GM18508 (cell line): ENCODE data around the gene OR6K3.
"Not testable (repeated sequence)": the region's sequence is repeated elsewhere in the genome, so short reads cannot be mapped to it uniquely, and the experiment has no call there.

Experiments used
- ATAC-seq: cut with Tn5 transposase; IDR thresholded peaks from one replicate; pipeline ENCODE4 v1.9.1; 2021; ENCODE audit warnings: moderate number of reproducible peaks; ENCODE audit not compliant: insufficient read depth, unreplicated experiment

The OR6K3 gene

DNA sequence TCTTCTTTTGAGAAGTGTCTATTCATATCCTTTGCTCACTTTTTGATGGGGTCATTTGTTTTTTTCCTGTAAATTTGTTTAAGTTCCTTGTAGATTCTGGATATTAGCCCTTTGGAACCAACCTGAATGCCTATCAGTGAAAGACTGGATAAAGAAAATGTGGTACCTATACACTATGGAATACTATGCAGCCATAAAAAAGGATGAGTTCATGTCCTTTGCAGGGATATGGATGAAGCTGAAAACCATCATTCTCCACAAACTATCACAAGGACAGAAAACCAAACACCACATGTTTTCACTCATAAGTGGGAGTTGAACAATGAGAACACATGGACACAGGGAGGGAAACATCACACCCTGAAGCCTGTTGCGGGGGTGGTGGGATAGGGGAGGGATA lies 32.2 kb downstream of the OR6K3 start:
- ATAC-seq, result not testable (repeated sequence)

DNA sequence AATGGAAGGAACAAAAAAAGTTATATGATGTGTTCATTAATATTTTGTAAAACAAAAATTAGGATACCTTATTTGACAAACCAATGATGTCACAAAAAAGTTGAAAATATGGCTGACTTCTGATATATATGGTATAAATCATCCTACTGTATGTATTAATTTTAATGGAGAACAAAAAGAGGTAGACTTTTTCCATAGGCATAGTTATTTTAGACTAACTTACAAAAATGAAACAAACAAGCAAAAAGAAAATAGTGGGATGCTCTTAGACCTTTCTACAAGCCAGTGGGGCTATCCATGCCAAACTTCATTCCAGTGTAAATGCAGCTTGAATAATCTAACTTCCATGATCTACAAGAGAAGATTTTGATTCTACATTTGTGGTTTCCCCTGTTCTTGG lies 33.5 kb downstream of the OR6K3 start:
- ATAC-seq, result no peak

DNA sequence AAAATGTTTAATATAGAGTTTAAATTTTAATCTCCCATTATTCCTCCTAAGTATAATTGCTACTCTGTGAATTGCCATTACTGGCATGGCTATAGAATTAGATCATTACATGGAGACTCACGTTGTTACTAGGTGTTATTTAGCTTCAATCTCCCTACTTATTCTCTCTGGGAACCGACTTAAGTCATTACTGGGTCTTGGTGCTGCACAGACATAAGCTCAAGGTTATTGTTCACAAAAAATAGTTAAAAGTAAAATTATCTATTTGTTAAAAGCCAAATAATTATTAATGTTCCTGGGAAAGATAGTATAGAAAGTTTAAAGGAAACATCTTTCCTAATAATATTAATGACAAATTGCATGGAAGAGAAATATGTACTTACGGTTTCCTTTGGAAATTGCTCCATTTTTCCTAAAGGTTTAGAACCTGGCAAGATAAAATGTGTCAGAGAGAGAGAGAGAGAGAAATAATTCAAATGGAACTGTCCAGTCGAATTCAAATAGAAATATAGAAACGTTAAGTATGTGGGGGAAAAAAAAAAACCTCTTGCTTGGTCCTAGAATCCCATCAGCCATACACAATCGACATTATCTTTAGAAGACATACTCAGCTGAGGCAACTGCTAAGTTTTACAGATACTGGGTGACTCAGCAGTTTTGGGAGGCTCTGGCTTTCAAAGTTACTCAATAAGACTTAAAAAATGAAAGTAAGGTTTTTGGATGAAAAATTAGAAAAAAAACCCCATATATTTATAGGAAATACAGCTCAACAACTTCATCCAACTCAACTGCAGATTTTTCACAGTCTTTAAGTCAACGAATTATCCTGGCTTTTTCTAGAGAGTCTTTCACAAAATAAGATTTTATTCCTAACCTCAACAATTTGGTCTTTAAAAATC lies 34.2 kb downstream of the OR6K3 start, which contains the start of gene SPTA1:
Gene SPTA1 (minus strand): TSS at position 605 of the 899 bp plus-strand sequence. CDS start 198 bp downstream, at position 407.
- ATAC-seq, result no peak

DNA sequence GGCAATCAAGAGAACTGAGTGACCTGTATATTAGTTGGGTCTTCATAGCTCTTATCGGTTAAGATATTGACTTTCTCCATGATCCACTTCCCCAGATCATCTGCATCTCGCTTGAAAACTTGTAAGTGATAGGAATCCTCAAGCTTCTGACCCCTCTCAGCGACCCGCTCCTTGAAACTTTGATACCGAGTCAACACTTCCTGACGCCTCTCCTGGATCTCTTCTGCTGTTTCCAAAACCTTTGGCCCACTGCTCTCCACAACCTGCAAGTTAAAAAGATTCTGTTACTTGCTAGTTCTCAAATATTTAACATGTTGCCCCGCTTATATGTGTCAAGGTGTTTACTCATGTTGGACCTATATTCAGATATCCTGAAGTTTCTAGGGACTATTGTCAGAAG lies 35.4 kb downstream of the OR6K3 start:
- no peak for ATAC-seq

DNA sequence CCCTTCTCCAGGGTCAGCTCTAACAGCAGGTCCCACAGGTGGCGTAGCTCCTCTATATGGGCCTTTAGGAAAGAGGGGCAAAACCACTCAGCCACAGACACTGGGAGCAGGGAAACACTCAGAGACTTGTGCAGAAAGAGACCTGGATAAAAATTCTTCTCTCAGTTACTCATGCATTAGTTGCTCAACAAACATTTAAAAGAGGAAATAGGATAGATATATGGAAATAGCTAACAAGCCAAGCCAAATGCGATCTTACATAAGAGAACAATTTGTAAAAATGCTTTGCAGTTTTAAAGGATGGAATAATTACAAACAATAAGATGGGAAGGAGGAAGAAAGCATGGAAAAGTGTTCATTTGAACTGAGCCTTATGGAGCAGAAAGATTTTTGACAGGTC lies 38.9 kb downstream of the OR6K3 start:
- ATAC-seq, result no peak

DNA sequence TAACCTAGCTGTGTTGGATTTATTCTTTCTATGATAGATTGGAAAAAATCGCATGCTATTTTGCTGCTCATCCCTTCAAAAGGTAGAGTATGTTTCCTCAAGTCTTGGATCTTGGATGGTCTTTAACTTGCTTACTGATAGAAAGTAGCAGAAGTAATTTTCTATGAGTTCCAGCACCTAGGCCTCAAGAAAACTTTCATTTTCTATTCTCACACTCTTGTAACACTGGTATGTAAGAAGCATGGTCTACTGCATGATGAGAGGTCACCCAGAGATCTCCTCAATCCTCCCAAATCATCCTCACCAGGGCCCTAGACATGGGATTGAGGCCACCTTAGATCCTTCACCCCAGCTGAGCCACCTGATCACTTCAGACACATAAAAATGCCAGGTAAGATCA lies 41.2 kb downstream of the OR6K3 start:
- ATAC-seq, result no peak

DNA sequence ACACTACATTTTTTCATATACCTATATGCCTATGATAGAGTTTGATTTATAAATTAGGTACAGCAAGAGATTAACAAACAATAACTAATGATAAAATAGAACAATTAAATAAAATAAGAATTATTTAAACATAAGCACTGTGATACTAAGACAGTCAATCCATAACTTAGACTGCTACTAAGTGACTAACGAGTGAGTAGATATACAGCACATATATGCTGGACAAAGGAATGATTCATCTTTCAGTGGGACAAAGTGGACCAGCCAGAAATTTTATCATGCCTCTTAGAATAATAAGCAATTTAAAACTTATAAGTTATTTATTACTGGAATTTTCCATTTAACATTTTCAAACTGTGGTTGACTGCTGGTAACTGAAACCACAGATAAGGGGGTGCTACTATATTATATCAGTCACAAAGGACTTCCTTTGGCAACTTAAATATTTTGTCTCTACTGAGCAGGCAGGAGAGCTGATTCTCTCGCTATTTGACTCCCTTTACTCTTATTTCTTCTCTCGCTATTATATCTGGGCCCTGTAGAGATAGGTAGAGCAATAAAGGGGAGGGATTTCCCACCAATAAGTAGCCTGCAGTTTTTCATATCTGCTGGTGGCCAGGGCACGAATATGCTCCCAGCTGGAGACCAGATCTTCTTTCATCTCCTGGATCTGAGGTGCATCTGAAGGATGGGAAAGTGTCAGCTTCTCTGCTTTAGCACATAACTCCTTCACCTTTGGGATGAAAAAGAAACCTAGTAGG lies 44.8 kb downstream of the OR6K3 start:
- no peak for ATAC-seq

DNA sequence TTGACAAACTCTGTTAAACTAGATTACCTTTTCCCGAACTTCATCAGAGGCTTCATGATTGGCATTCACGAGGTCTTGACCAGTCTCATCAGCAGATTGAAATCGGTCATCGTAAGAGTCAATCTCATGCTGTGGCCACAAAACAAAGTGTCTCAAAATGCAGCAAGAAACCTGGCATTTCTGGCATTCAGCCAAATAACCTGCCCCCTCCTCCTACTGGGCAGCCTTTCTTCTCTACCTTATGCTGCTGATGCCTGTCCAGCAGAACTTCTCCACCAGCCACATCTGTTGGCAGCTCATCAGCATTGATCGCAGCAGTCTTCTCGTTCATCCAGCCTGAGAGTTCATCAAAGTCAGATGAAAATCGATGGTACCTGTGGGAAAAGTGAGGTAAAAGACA lies 46.2 kb downstream of the OR6K3 start:
- no peak for ATAC-seq
